Caco-2 (cell line): ENCODE measurements around the gene AK5. TPM values are rescaled to one million over a fixed set of nuclear protein-coding genes. Genes with fewer than 3 reads are reported as not detected.

Source experiments
- BruUV-seq: library from RNA; stranded (reverse); fragments of 400-500 nt; replicated peaks from 2 replicates; lab custom pipeline; 2021; lab: Mats Ljungman, UMichigan
- CTCF ChIA-PET: fragments of 300-600 bp; sonication (Branson Sonifier 250); formaldehyde crosslinking; loops from one replicate; lab custom pipeline; 2022; ENCODE audit warnings: antibody characterized with exemption; lab: Charles Lee
- POLR2A ChIA-PET: fragments of 300-600 bp; sonication (Branson Sonifier 250); formaldehyde crosslinking; loops from one replicate; lab custom pipeline; 2022; ENCODE audit warnings: antibody characterized with exemption; lab: Charles Lee
- DNase-seq, 2 experiments: peaks; one replicate each; pipeline versions ENCODE4 v3.0.0 to v3.0.0-alpha.2; 2020 to 2022
- H3K27me3 ChIP-seq: replicated peaks from 2 replicates; pipeline ENCODE4 v1.6.0; 2011; ENCODE audit warnings: low read length; ENCODE audit not compliant: control insufficient read depth, insufficient read depth
- H3K36me3 ChIP-seq: 2 replicates; pipeline ENCODE4 v1.5.1; 2011; ENCODE audit warnings: low read length; ENCODE audit not compliant: control insufficient read depth, insufficient read depth
- H3K4me1 ChIP-seq: fragments of 250-450 bp; sonication (Bioruptor Pico); 2 replicates; pipeline ENCODE4 v1.5.1; 2020; ENCODE audit warnings: mild to moderate bottlenecking
- H3K4me3 ChIP-seq: 2 replicates; pipeline ENCODE4 v1.5.1; 2011; ENCODE audit warnings: low read depth, mild to moderate bottlenecking, control low read depth, low read length
- H3K9me3 ChIP-seq: fragments of 250-450 bp; sonication (Bioruptor Pico); 2 replicates; pipeline ENCODE4 v1.5.1; 2020; ENCODE audit warnings: mild to moderate bottlenecking, moderate library complexity
- H3K27ac Mint-ChIP-seq: one replicate; pipeline ENCODE4 v1.8.0; 2022; ENCODE audit warnings: mixed read lengths; ENCODE audit not compliant: unreplicated experiment
- H3K27me3 Mint-ChIP-seq: one replicate; pipeline ENCODE4 v1.8.0; 2022; ENCODE audit warnings: mixed read lengths; ENCODE audit not compliant: insufficient read depth, unreplicated experiment
- H3K36me3 Mint-ChIP-seq: one replicate; pipeline ENCODE4 v1.8.0; 2022; ENCODE audit warnings: mild to moderate bottlenecking, mixed read lengths; ENCODE audit not compliant: insufficient read depth, unreplicated experiment
- H3K4me1 Mint-ChIP-seq: one replicate; pipeline ENCODE4 v1.8.0; 2022; ENCODE audit warnings: low read depth, mixed read lengths; ENCODE audit not compliant: unreplicated experiment
- H3K4me3 Mint-ChIP-seq: one replicate; pipeline ENCODE4 v1.8.0; 2022; ENCODE audit warnings: mild to moderate bottlenecking, moderate library complexity, mixed read lengths; ENCODE audit not compliant: unreplicated experiment
- H3K9me3 Mint-ChIP-seq: one replicate; pipeline ENCODE4 v1.8.0; 2022; ENCODE audit warnings: mixed read lengths; ENCODE audit not compliant: unreplicated experiment
- intact Hi-C: fragments of 100-400 bp; cut with micrococcal nuclease; formaldehyde crosslinking; loops from one replicate; pipeline ENCODE4 v1.10.0; 2022; ENCODE audit not compliant: unreplicated experiment
- total RNA-seq: library from RNA; stranded (reverse); gene quantifications from 2 replicates; pipeline ENCODE4 v1.2.3, GENCODE V29; 2022
- TF ChIP-seq, protein P1 (sequence below), 2 experiments: fragments of 200-600 bp in 1 of 2; IDR thresholded peaks; 1 replicate in 1 of 2; 2 replicates in 1 of 2; pipeline versions ENCODE4 v1.5.1 to v1.8.0; 2011 to 2022; ENCODE audit warnings: antibody characterized with exemption in 1 of 2, control low read depth in 1 of 2, inconsistent platforms in 1 of 2, low read depth in 1 of 2, low read length in 1 of 2, mild to moderate bottlenecking in 1 of 2, moderate library complexity in 1 of 2; ENCODE audit not compliant: insufficient read depth in 1 of 2, severe bottlenecking in 1 of 2, unreplicated experiment in 1 of 2

Gene AK5
- total RNA-seq, 1 experiment from 2014 or later: not detected

GRCh38 chr1:77583483-77583882 is 301.7 kb downstream of the AK5 start:
- ChIA-PET POLR2A (no interaction called here), CTCF (no interaction called here)
- no peaks in the 10 kb centered on the region for H3K36me3 ChIP-seq

GRCh38 chr1:77584884-77585283 is 303.1 kb downstream of the AK5 start:
- no peaks in the 10 kb centered on the region for H3K27me3 ChIP-seq
- no peaks in the 10 kb centered on the region for H3K9me3 Mint-ChIP-seq
- no peak overlapping the region for H3K4me3 ChIP-seq
- TF ChIP-seq, protein P1, sequence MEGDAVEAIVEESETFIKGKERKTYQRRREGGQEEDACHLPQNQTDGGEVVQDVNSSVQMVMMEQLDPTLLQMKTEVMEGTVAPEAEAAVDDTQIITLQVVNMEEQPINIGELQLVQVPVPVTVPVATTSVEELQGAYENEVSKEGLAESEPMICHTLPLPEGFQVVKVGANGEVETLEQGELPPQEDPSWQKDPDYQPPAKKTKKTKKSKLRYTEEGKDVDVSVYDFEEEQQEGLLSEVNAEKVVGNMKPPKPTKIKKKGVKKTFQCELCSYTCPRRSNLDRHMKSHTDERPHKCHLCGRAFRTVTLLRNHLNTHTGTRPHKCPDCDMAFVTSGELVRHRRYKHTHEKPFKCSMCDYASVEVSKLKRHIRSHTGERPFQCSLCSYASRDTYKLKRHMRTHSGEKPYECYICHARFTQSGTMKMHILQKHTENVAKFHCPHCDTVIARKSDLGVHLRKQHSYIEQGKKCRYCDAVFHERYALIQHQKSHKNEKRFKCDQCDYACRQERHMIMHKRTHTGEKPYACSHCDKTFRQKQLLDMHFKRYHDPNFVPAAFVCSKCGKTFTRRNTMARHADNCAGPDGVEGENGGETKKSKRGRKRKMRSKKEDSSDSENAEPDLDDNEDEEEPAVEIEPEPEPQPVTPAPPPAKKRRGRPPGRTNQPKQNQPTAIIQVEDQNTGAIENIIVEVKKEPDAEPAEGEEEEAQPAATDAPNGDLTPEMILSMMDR (IDR thresholded peaks at IDR 0.05; ENCODE audit: insufficient read depth in 1 of 2, low read depth in 1 of 2, low read length in 1 of 2, severe bottlenecking in 1 of 2, unreplicated experiment in 1 of 2): no peak
- no peak overlapping the region for H3K4me3 Mint-ChIP-seq
- CTCF ChIA-PET: no interaction called here
- H3K36me3 Mint-ChIP-seq: peaks cover 11% of the 10 kb centered on the region
- no peaks in the 10 kb centered on the region for H3K36me3 ChIP-seq
- BruUV-seq: no TSS peak
- H3K4me1 ChIP-seq: no peaks in the 10 kb centered on the region
- H3K27me3 Mint-ChIP-seq: no peaks in the 10 kb centered on the region
- no peaks in the 10 kb centered on the region for H3K9me3 ChIP-seq
- H3K27ac Mint-ChIP-seq: no peak overlapping the region
- POLR2A ChIA-PET: no interaction called here
- no peaks in the 10 kb centered on the region for H3K4me1 Mint-ChIP-seq
- intact Hi-C loops: no loop called here
- DNase-seq: no peak

More at GRCh38 chr1:77583483-77583882, 301.7 kb downstream of the AK5 start:
- Mint-ChIP-seq H3K9me3 (no peaks in the 10 kb centered on the region), H3K4me3 (no peak overlapping the region), H3K36me3 (peaks cover 17% of the 10 kb centered on the region), H3K27me3 (no peaks in the 10 kb centered on the region), H3K27ac (no peak overlapping the region), H3K4me1 (no peaks in the 10 kb centered on the region)
- DNase-seq: no peak
- TF ChIP-seq, protein P1 (IDR thresholded peaks at IDR 0.05; ENCODE audit: insufficient read depth in 1 of 2, low read depth in 1 of 2, low read length in 1 of 2, severe bottlenecking in 1 of 2, unreplicated experiment in 1 of 2): no peak
- Histone ChIP-seq H3K27me3 (no peaks in the 10 kb centered on the region), H3K9me3 (no peaks in the 10 kb centered on the region), H3K4me3 (no peak overlapping the region), H3K4me1 (no peaks in the 10 kb centered on the region)
- no TSS peak for BruUV-seq
- intact Hi-C loops: no loop called here

DNA sequence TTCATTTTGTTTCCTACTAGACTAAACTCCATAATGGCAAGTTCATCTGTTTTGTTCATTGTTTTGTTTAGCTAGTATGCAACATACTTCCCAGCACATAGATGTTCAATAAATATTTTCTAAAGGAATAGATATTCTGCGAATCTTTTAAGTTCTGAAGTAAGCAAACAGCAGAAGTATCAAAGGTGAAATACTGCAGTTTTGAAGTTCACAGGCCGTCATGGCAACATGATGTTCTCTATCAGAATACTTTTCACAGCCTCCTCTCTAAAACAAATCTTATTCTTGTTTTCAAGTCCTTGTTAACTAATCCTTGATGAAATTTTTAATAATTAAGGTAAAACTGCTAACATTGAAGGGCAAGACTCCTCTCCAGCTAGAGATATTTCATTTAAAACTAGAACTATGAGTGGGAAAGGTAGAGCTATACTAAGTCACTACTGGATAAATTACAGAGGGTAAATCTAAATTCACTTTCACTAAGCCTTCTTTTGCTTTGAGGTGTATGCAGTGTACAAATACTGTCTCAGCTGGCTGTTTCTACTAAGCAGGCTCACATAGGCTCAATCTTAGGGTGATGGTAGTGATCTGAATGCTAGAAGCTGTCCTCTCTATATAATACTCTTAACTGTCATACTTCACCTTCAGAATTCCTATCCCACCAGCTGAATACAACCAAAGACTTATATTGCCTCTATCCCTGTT is 303.9 kb downstream of the AK5 start:
- H3K9me3 Mint-ChIP-seq: no peaks in the 10 kb centered on the region
- POLR2A ChIA-PET: no interaction called here

More for the DNA sequence above, 303.9 kb downstream of the AK5 start:
- Histone ChIP-seq H3K27me3 (no peaks in the 10 kb centered on the region), H3K36me3 (no peaks in the 10 kb centered on the region), H3K4me1 (no peaks in the 10 kb centered on the region), H3K9me3 (no peaks in the 10 kb centered on the region), H3K4me3 (no peak overlapping the region)
- no peaks in the 10 kb centered on the region for H3K4me1 Mint-ChIP-seq
- intact Hi-C loops: no loop called here
- no peaks in the 10 kb centered on the region for H3K27me3 Mint-ChIP-seq
- no peak overlapping the region for H3K4me3 Mint-ChIP-seq
- BruUV-seq: no TSS peak
- TF ChIP-seq, protein P1 (IDR thresholded peaks at IDR 0.05; ENCODE audit: insufficient read depth in 1 of 2, low read depth in 1 of 2, low read length in 1 of 2, severe bottlenecking in 1 of 2, unreplicated experiment in 1 of 2): no peak
- CTCF ChIA-PET: no interaction called here
- H3K36me3 Mint-ChIP-seq: peaks cover 2% of the 10 kb centered on the region
- DNase-seq: no peak
- no peak overlapping the region for H3K27ac Mint-ChIP-seq
